Upper lobe of left lung (tissue), 6 donors: ENCODE data around the gene LOXL4. TPM values are rescaled to one million over a fixed set of nuclear protein-coding genes. Genes with fewer than 3 reads are reported as not detected.
A peak's percentile ranks its signal among the peaks of the same experiment; 100 is the strongest.

ENCODE experiments used
- ATAC-seq, 2 donors: fragments of 200-7000 bp; cut with Tn5 transposase; one replicate each; pipeline ENCODE4 v1.9.1; 2022; ENCODE audit warnings: mild to moderate bottlenecking in 2 of 2, moderate library complexity in 2 of 2; ENCODE audit not compliant: low FRiP score in 2 of 2
- DNase-seq, 2 donors: peaks; one replicate each; pipeline ENCODE4 v3.0.0-alpha.2; 2019 to 2020
- H3K27ac ChIP-seq, 4 donors: fragments of 200-600 bp; sonication (generic); one replicate each; pipeline ENCODE4 v1.5.1; 2016 to 2019
- H3K27me3 ChIP-seq, 4 donors: fragments of 200-600 bp; sonication (generic); one replicate each; pipeline ENCODE4 v1.5.1; 2017 to 2019
- H3K36me3 ChIP-seq, 4 donors: fragments of 200-600 bp; sonication (generic); one replicate each; pipeline ENCODE4 v1.5.1; 2016 to 2019
- H3K4me1 ChIP-seq, 4 donors: fragments of 200-600 bp; sonication (generic); one replicate each; pipeline ENCODE4 v1.5.1; 2018 to 2019
- H3K4me3 ChIP-seq, 4 donors: fragments of 200-600 bp; sonication (generic); one replicate each; pipeline ENCODE4 v1.5.1; 2017 to 2019; ENCODE audit warnings: mild to moderate bottlenecking in 2 of 4, moderate library complexity in 1 of 4
- H3K9me3 ChIP-seq, 4 donors: fragments of 200-600 bp; sonication (generic); one replicate each; pipeline ENCODE4 v1.5.1; 2018 to 2019
- CTCF ChIP-seq, 6 experiments: fragments of 450-650 bp in 4 of 6; fragments of 200-600 bp in 2 of 6; sonication (generic) in 2 of 6; IDR thresholded peaks; one replicate each; pipeline ENCODE4 v1.5.1; 2016 to 2019; ENCODE audit warnings: antibody characterized with exemption in 6 of 6
- EP300 ChIP-seq, 4 donors: sonication (generic); formaldehyde crosslinking; IDR thresholded peaks; one replicate each; pipeline ENCODE4 v1.5.1; 2017; ENCODE audit warnings: antibody characterized with exemption in 4 of 4, control low read depth in 2 of 4
- POLR2A ChIP-seq, 4 donors: fragments of 450-650 bp; IDR thresholded peaks; one replicate each; pipeline ENCODE4 v1.5.1; 2016 to 2017; ENCODE audit warnings: antibody characterized with exemption in 4 of 4, mild to moderate bottlenecking in 2 of 4
- POLR2AphosphoS5 ChIP-seq, 2 donors: sonication (generic); formaldehyde crosslinking; IDR thresholded peaks; one replicate each; pipeline ENCODE4 v1.5.1; 2017; ENCODE audit warnings: antibody characterized with exemption in 2 of 2
- WGBS, 2 donors: methylation state at CpG; one replicate each; pipeline ENCODE4 v1.1.5; 2017 to 2018; 5-methylcytosine and 5-hydroxymethylcytosine counted together
- total RNA-seq, 6 donors: library from RNA; depleted of rRNA in 4 of 6; stranded (reverse); fragments of >200 nt in 4 of 6; gene quantifications; one replicate each; pipeline versions ENCODE4 v1.1.0 to v1.2.1, GENCODE V29; 2016 to 2021
- donor health status: DM: no; HTN: no; CAD: no; lungs with moderate emphysema.
- donor health status: DM: no; HTN: yes; CAD: no; lungs with severe emphysema.

The LOXL4 gene
- total RNA-seq, 6 donors from 2014 or later: 3.9 to 6.8 (median 5.2) TPM

DNA sequence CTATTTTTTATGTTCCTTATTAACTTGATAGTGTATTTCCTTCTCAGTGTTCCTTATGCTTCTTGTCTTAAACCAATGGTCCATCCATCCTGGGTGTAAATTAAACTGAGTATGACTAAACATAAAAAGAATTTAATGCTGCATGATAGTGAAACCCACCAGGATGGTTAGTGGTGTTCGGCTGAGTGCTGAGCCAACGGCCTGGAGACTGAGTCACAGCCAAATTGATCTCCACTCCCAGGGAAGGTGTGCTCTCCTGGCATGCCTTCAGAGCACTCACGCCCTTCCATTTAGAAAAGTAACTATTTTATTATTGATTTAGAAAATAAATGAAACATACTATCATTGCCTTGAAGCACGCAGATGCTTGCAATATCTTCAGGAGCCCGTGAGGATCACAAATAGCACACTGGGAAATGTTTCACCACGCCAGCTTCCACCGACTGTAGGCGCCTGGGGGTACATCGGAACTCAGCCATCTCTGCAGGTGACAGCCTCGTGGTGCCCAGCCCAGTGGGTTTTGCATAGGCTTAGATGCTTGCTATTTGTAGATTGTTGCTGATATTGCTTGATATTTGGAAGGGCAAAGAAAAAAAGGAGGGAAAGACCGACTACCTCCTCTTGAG is 40.0 kb upstream of the LOXL4 start:
- H3K4me3 ChIP-seq: no peak overlapping the region
- peaks cover 0 to 9% (median 2%) of the 10 kb centered on the region in 4 donors for H3K4me1 ChIP-seq
- no peaks in the 10 kb centered on the region for H3K9me3 ChIP-seq
- 90 to 93% methylated on average over 8 to 11 of the region's 11 CpGs for WGBS, 2 donors
- H3K36me3 ChIP-seq: no peaks in the 10 kb centered on the region
- TF ChIP-seq CTCF (IDR thresholded peaks at IDR 0.05): no peak
- no peak for TF ChIP-seq POLR2AphosphoS5 (IDR thresholded peaks at IDR 0.05)
- no peak for TF ChIP-seq POLR2A (IDR thresholded peaks at IDR 0.05)
- no peak for TF ChIP-seq EP300 (IDR thresholded peaks at IDR 0.05)
- no peak for DNase-seq
- ATAC-seq: no peak
- no peaks in the 10 kb centered on the region for H3K27me3 ChIP-seq
- no peak overlapping the region for H3K27ac ChIP-seq

DNA sequence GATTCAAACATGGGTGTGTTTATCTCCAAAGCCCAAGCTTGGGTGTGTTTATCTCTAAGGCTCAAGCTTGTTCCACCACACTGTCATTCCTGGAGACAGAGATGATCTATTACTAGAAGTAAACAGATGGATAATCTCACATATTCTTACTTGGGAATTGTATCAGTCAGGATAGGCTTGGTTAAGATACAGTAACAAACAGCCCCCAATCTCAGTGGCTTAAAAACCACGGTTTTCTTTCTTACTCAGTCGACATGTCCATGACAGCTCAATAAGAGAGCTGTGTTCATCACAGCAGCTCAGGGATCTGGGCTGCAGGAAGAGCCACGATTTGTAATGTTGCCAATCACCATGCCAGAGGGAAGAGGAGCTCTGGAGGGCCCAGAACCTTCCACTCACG is 38.5 kb upstream of the LOXL4 start:
- TF ChIP-seq POLR2A (IDR thresholded peaks at IDR 0.05) (no peak), EP300 (IDR thresholded peaks at IDR 0.05) (no peak), CTCF (IDR thresholded peaks at IDR 0.05) (no peak), POLR2AphosphoS5 (IDR thresholded peaks at IDR 0.05) (no peak)
- 79% methylated on average over 4 of the region's 4 CpGs for WGBS, 2 donors
- Histone ChIP-seq H3K27ac (no peak overlapping the region), H3K27me3 (no peaks in the 10 kb centered on the region), H3K36me3 (no peaks in the 10 kb centered on the region), H3K4me3 (no peak overlapping the region), H3K9me3 (no peaks in the 10 kb centered on the region), H3K4me1 (peaks cover 0 to 9% (median 4%) of the 10 kb centered on the region in 4 donors)
- ATAC-seq: no peak
- DNase-seq: no peak

DNA sequence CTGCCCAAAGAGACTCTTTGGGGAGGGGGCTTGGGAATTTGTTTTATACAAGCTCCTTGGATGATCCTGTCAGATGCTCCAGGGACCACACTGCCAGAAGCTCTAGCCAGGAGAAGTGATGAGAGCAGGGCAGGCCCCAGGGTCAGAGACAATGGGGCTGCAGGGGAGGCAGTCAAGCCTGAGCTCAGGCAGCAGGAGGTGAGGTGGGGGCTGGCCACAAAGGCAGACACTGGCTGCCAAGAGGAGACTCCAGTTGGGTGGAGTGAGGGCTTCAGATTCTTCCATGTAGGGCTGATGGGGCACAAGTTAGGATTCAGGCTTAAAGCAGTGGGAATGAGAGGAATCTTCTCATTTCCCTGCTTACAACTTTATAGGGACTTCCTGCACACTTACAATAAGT is 35.6 kb upstream of the LOXL4 start:
- Histone ChIP-seq H3K9me3 (no peaks in the 10 kb centered on the region), H3K27ac (no peak overlapping the region), H3K4me1 (peaks cover 0 to 3% (median 0%) of the 10 kb centered on the region in 4 donors), H3K36me3 (no peaks in the 10 kb centered on the region), H3K27me3 (no peaks in the 10 kb centered on the region), H3K4me3 (no peak overlapping the region)
- DNase-seq (no peak), ATAC-seq (no peak)
- TF ChIP-seq POLR2A (IDR thresholded peaks at IDR 0.05): no peak

GRCh38 chr10:98302741-98303365 is 34.9 kb upstream of the LOXL4 start:
- WGBS, 2 donors: 76 to 82% methylated on average over 3 to 4 of the region's 4 CpGs
- Histone ChIP-seq H3K27ac (no peak overlapping the region), H3K27me3 (no peaks in the 10 kb centered on the region), H3K36me3 (no peaks in the 10 kb centered on the region), H3K4me3 (no peak overlapping the region), H3K9me3 (no peaks in the 10 kb centered on the region), H3K4me1 (peaks cover 0 to 3% (median 0%) of the 10 kb centered on the region in 4 donors)
- no peak for TF ChIP-seq CTCF (IDR thresholded peaks at IDR 0.05)
- no peak for TF ChIP-seq POLR2AphosphoS5 (IDR thresholded peaks at IDR 0.05)
- TF ChIP-seq POLR2A (IDR thresholded peaks at IDR 0.05): no peak
- no peak for TF ChIP-seq EP300 (IDR thresholded peaks at IDR 0.05)
- peak in 1 of 2 donors; percentile 37 for ATAC-seq
- DNase-seq: no peak

DNA sequence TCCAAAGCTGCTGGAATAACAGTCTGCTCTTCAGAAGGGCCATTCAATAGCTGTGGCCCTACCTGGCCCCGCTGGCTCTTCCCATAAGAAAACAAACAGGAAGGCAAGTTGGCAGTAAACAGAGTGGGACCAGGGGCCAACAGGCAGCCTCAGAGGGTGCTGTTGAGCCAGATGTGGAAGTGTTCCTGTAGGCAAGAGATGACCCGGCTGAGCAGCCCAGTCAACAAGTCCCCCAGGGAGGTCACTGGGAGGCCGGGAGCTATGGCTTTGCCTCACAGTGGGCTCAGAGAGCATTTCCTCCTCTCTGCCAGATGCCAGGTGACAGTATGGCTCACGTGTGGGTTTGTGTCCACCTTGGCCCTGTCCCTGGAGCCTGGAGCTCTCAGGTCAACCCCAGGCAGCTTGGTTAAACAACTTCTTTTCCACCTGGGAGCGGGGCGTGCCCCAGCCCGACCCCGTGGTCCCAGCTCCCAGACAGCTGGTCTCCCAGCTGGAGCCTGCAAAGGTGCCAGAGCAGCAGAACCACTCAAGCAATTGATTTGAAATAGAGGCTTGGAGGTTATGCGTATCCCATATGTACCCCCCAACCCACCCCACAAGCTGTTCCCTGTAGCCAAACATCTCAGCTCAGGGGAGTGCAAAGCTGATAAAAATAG is 33.8 kb upstream of the LOXL4 start:
- no peak for DNase-seq
- Histone ChIP-seq H3K9me3 (no peaks in the 10 kb centered on the region), H3K4me3 (no peak overlapping the region), H3K27me3 (no peaks in the 10 kb centered on the region), H3K36me3 (no peaks in the 10 kb centered on the region), H3K27ac (no peak overlapping the region), H3K4me1 (peaks cover 0 to 3% (median 0%) of the 10 kb centered on the region in 4 donors)
- 50 to 69% methylated on average over 4 to 9 of the region's 9 CpGs for WGBS, 2 donors
- TF ChIP-seq CTCF (IDR thresholded peaks at IDR 0.05) (no peak), POLR2A (IDR thresholded peaks at IDR 0.05) (no peak), EP300 (IDR thresholded peaks at IDR 0.05) (no peak), POLR2AphosphoS5 (IDR thresholded peaks at IDR 0.05) (no peak)
- ATAC-seq: no peak
